Activated CD4-positive, alpha-beta T cell treated with anti-CD3 and anti-CD28 coated beads, Interleukin-10, Interleukin-2, amounts not matched to agents 100 ng/mL and 50 ng/mL, durations not matched to agents 16 hours and 8 hours (primary cell): ENCODE results near the gene CPN2.

Experiments used
- DNase-seq: peaks from one replicate; pipeline ENCODE4 v3.0.0-alpha.2; 2020

CPN2 gene

GRCh38 chr3:194310060-194310835, 40.9 kb downstream of the CPN2 start:
- no peak for DNase-seq

DNA sequence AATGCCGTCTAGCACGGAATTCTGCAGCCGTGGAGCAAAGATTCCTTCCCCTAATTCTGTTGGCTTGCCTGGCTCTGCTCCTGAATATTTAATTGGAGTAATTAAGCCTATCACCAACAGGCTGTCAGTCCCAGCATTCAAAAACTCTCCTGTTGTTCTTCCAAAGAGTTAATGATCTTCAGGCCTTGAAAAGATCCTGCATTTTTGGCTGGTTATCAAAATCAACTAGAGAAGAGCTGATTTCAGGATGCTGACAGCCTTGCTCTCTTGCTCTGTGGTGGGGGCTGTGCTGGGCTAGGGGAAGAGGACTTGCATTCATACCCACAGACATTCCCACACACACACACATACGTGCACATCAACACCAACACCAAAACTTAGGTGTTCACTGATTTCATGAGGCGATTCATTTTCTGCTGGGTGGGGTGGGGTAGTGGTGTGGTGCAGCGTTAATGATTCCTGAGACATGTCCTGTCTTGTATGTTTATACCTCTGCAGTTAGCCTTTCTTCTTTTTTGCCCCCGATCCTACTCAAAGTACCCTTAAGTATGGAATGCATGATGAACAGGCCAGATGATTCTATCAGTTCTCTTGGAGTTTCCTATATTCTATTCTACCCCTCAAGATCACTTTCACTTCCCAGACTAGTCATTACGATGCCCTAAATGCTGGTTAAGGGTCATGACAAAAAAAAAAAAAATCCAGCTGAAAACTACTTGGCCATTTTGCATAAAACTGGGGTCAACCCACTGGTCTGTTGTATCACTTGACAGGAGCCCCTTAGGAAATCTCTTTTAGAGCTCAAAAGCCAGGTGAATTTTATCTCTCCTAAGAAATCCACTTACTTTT, 42.3 kb downstream of the CPN2 start:
- no peak for DNase-seq

DNA sequence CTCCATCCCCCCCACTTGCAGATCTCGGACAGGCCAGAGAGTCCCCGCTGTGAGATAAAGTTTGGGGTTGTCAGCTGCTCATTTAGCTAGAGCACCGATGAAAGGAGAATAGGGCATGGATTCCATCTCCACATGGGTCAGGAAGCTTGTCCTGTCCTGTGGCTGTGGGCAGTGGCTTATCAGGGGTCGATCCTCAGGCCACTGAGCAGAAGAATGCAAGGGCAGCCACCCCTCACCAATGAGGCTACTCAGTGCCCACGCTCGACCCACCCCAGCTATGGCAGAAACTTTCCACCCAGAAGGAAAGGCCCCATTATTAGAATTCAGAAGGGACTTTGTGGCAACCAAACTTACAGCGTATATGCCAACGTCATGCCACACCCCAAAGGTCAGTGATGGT, 43.3 kb downstream of the CPN2 start:
- no peak for DNase-seq

DNA sequence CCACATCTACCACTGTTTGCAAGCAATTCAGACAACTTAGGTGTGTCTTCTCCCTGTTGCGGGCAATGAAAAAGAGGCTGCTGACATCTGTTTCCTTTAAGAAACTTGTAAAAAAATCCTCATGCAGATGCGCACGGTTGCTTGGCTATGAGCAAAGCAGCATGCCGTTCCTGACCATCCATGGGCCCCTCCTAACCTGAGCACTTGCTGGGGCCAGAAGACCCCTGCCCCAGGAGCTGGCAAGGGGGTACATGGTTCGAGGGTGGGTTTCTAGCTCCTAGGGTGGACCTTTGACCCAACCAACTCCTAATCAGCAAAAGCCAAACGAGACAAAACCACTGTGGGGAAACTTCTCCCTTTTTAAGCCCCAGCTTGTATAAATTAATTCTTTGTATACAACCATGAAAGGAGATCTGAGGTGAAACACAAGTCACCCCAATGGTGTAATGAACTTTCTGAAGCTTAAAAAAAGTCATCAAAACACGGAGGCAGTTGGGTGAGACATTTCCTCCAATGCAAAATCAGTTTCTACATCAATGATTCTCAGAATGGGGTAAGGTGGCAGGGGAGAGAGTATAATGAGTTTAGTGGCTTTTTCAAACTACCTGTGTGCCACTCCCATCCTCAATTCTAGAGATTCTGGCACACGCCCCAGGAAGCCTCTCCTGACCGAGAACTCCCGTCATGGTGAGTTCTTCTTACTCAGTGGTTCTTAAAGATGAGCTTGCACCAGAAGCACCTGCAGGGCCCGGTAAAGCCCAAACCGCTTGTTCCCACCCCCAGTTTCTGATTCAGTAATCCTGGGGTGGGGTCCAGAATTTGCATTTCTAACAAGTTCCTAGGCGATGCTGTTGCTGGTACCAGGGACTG, 44.1 kb downstream of the CPN2 start:
- peak; percentile 76 for DNase-seq

DNA sequence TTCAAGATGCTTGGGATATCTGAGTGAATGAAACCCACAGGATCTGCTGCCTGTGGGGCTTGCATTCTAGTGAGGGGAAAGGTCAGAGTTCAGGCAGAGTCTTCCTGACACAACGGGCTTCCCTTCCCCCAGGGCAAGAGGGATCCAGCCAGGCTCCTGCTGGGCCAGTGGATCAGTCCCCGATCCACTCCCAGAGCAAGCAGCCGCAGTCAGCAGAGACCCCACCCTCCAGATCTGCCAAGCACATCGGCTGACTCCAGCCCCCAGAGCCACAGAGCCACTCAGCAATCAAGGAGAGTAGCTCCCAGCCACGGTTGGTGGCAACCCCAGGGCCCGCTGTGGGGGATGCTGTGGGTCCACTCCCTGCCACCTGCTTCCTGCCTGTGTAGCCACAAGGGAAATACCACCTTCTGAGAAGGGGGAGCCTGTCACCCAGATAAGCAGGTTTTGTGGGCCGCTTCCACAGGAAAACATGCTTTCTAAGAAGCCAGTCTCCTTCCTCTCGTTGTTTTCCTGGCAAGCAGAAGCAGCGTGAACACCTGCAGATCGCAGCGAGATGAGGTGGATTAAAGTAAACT, 44.9 kb downstream of the CPN2 start:
- DNase-seq, result peak; percentile 85

DNA sequence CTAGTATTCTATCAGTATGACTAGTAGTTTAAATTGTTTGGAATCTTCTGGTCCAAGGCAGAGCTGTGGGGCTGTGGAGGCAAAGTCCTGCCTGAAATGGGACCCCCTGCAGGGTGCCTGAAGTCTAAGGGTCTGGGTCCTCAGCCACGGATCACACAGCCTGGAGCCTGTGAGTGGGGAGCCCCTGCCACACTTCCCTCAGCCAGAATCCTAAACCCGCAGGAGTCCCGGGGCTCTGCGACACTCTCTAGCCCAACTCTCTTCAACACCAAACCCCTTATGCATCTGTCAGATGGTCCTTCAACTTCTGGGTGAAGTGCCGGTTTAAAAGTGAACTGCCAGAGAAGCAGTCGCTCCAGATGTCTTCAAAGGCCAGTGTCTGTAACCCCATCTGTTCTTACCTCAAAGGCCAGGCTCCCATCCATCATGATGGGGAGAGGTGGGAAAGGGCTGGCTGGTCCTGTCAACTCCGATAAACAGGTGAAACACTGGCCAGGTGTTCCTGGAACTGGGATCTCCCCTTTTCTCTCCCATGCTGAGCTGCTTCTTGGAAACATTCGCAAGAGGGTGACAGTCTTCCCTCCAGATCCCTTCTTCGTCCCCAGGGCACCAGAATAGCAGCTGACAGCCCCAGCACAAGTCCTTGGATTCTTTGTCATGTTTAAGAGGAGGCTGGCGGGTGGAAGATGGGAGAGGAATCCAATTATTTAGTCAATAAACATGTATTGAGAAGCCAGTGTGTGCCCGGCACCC, 45.6 kb downstream of the CPN2 start:
- DNase-seq, result no peak

- DNase-seq, result no peak
Measured at GRCh38 chr3:194304186-194304917, 46.8 kb downstream of the CPN2 start.

DNA sequence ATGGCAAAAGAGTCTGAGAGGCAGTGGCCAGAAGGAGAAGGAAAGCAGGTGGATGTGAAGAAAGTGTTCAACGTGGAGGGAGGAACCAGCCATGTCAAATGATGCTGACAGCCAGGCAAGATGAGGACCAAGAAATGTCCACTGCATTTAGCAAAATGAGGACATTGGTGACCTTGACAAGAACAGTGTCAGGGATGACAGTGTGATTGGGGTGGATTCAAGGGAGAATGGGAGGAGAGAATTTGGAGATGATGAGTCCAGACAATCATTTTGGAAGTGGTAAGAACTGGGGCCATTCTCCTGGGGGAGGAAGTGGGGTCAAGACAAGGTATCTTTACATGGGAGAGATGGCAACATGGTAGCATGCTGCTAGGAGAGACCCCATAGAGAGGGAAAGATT, 47.4 kb downstream of the CPN2 start:
- DNase-seq, result no peak

GRCh38 chr3:194301730-194302129, 49.4 kb downstream of the CPN2 start:
- no peak for DNase-seq

DNA sequence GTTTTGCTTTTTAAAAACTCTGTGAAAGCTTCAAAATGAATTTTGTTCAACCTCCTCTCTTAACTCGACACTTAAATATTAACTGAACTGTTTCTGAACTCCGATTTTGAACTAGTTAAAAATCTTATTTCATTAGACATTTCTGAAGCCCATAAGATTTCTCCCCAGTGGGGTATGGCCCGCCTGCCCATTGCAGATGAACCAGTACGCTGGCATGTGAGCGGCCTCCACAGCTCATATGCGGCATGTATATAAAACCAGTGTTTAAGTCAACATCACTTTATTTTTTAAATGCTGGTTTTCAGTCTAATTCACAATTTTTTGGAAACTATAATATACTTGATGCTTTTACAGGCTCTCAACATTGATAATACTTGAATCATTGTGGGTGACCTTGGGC, 50.2 kb downstream of the CPN2 start:
- no peak for DNase-seq

- no peak for DNase-seq
Measured at GRCh38 chr3:194300382-194300758, 50.8 kb downstream of the CPN2 start.

DNA sequence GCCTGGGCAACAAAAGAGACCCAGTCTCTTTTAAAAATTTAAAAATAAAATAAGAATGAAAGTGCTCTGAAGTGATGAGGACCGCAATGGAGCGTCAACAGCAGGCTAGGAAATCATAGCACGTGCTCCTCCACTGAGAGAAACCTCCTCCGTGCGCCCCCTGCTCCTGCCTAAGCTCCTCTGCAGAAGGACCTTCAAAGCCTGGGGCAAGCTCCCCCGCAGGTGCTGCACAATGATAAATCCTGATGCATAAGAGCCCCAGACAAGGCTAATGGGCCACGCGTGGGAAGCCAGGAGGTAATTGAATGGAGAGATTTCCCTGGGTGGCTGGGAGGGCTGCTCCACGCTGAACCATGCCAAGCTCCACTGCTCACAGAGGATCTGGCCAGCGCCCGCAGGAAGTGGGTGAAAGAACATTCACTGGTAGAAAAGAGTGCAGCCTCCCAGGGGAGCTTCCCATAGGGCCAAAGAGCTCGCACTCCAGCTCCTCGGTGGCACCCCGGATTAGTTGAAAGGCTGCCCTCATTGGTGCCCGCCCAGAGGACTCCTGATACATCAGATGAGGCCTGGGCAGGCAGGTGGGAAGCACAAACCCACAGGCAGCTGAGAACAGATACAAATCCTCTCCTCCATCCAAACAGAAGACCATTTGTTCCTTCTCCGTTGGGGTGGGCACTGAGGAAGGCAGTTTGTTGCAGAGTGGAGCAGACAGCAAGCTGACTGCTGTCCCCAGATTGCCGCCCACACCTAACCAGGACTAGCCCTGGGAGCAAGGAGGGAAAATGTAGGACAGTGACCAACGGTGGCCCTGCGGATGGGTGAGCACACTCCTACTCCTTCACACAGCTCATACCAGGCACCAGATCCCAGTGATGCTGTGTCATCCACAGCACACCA, 52.5 kb downstream of the CPN2 start:
- DNase-seq, result no peak

DNA sequence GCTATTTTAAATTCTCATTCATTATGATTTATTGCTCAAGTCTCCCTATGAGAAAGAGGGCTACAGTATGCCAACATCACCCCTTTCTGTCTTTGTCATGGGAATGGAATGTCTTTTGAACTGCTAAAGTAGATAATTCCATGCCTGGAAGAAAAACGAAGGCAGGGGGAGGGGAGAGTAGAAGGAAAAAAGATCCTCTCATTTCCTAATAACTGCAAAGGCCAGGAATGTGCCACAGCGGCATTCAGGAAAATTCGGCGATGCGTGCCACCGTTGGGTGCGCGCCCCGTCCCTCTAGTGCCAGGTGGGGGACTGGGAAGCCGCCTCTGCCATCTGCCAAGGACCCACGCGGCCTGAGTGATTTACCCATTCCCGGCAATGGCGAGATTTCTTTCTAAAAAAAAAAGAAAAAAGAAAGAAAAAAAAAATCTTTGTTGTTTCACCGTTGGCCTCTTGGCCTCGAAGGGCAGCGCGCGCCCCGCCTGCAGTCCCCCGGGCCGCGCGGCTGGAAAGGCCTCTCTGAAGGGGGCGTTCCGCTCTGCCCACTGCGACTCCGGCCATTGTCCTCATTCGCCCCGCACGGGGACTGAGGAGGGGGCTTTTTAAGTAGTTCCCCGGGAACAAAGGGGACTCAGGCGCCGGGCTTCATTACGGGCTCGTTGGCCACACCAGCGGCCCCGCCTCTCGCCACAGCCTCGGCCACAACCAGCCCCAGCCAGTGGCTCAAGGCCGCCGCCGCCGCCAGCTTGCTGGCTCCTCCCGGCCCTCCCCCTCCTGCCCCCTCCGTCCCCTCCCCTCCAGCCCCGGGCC, 54.5 kb downstream of the CPN2 start:
- no peak for DNase-seq

- DNase-seq, result no peak
Measured at GRCh38 chr3:194294895-194295214, 56.3 kb downstream of the CPN2 start.

DNA sequence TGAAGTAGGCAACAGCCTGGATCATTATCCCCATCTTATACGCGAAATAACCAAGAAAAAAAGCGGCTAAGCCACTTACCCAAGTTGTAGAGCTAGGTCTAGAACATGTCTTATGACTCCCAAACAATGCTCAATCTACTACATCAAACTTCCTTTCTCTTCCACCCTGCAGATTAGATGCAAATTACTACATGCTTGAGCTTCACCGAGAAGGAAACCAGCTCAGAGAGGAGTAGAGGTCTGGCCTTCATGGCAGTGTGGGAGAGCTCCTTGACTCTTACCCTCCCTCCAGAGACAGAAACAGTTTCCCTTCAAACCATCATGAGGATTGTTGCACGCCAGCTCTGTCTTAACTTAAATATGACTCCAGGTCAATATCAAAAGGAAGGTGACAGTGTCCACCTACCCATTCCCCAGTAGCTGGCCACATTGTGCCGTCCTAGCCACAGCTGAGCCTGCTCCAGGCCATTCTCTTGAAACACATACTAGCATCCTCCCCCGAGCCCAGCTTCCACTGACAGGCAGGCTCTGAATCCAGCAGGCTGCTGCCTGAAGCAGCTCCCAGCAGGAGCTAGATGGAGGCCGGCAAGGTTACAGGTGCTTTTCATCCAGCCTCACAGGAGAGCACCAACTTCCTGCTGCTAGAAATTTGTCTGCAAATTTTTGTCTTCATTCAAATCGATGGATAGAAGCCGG, 56.8 kb downstream of the CPN2 start:
- no peak for DNase-seq

GRCh38 chr3:194293546-194294198, 57.5 kb downstream of the CPN2 start:
- DNase-seq, result no peak

- DNase-seq, result no peak
Measured at GRCh38 chr3:194292331-194292730, 58.8 kb downstream of the CPN2 start.
